AG10803 (cell line): ENCODE data around the gene ERCC1.

Experiments used
- DNase-seq: peaks from one replicate; pipeline ENCODE4 v3.0.0; 2010; ENCODE audit warnings: low read depth
- H3K4me3 ChIP-seq: 2 replicates; pipeline ENCODE4 v1.5.1; 2011; ENCODE audit warnings: mild to moderate bottlenecking, low read length, control low read depth
- CTCF ChIP-seq: conservative IDR thresholded peaks from 2 replicates; pipeline ENCODE4 v1.5.1; 2011; ENCODE audit warnings: mild to moderate bottlenecking, low read length, control low read depth, inconsistent platforms

Gene ERCC1

GRCh38 chr19:45469945-45470761, 46.4 kb upstream of the ERCC1 start:
- H3K4me3 ChIP-seq: peak overlapping the region; percentile 99
- peak; percentile 62 for DNase-seq
- no peak for TF ChIP-seq CTCF

GRCh38 chr19:45469132-45469944, 45.6 kb upstream of the ERCC1 start:
- TF ChIP-seq CTCF: no peak
- H3K4me3 ChIP-seq: peak overlapping the region; percentile 99
- peak; percentile 94 for DNase-seq

DNA sequence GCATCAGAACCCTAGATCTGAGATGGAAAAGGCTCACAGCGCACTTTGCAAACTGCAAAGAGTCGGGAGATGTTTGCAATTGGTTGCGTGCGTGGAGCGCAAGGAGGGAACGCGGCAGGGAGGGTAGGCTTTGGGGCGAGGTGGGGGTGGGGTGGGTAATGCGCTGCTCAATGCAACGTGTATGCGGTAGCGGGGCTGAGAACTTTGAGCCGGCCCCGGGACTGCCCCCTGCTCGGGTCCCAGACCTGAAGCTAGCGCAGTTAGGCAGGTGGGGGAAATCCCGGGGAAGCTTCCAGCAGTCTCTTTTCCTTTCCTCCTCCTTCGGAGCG, 45.0 kb upstream of the ERCC1 start:
- peak overlapping the region; percentile 99 for H3K4me3 ChIP-seq
- DNase-seq: no peak
- TF ChIP-seq CTCF: no peak

GRCh38 chr19:45468159-45468651, 44.5 kb upstream of the ERCC1 start:
- peak; percentile 24 for DNase-seq
- peak; percentile 13; the same call in 1 of the 2 replicates for TF ChIP-seq CTCF
- H3K4me3 ChIP-seq: peak overlapping the region; percentile 99

DNA sequence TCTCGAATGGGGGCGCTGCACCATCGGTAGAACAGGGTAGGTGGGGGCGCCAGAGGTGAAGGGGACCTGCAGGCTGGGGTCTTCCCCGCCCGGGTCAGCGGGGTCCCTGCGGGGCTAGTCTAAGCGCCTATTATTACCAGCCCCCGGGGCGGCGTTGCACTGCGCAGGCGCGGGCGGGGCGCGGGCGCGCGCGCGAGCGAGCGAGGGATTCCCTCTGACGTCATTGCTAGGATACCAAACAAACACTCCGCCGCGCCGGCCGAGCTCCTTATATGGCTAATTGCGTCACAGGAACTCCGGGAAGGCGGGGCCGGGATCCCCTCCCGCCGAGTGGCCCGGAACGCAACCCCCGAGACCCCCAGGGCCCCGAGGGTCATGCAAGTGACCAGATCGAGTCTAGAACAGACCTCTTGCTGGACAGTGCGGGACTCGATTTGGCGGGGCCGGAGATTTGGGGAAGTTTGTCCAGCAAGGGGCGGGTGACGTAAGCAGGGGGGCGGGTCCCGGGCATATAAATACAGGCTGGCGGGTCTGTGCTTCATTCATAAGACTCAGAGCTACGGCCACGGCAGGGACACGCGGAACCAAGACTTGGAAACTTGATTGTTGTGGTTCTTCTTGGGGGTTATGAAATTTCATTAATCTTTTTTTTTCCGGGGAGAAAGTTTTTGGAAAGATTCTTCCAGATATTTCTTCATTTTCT, 43.9 kb upstream of the ERCC1 start, which contains the start of gene FOSB:
TSS of gene FOSB (plus strand) at position 541 of the 703 bp plus-strand sequence. CDS start 591 bp downstream, outside the sequence.
- H3K4me3 ChIP-seq: peak within 1 kb of the TSS; percentile 99
- DNase-seq: peak; percentile 93
- 0 out of 2 replicates have a peak, but pooled peaks have one; percentile 7 for TF ChIP-seq CTCF

- DNase-seq: peak; percentile 4
- TF ChIP-seq CTCF: no peak
- peak overlapping the region; percentile 85 for H3K4me3 ChIP-seq
Observed at GRCh38 chr19:45467115-45467455, 43.4 kb upstream of the ERCC1 start.
